Measurements from ENCODE around the gene SH3BP1.

SH3BP1 gene

DNA sequence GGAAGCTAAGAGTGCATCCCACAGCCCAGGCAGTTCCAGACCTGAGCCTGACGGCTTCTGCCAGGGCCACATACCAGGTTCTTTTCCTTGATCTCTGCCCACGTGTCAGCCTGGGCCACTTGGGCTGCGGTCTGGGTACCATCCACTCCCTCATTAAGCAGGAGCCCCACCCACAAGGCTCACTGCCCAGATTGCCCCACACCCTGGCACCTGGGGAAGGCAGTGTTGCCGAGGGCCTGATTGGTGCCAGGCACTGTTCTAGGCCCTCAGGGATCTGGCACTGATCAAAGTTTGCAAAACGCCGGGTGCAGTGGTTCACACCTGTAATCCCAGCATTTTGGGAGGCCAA is 15.5 kb upstream of the SH3BP1 start:
- DNase-seq = no peak
- no peak for TF ChIP-seq GATA1 (IDR thresholded peaks at IDR 0.05; ENCODE audit: low read depth, low read length)
- TF ChIP-seq POLR2A (IDR thresholded peaks at IDR 0.05; ENCODE audit: low read length) = no peak

DNA sequence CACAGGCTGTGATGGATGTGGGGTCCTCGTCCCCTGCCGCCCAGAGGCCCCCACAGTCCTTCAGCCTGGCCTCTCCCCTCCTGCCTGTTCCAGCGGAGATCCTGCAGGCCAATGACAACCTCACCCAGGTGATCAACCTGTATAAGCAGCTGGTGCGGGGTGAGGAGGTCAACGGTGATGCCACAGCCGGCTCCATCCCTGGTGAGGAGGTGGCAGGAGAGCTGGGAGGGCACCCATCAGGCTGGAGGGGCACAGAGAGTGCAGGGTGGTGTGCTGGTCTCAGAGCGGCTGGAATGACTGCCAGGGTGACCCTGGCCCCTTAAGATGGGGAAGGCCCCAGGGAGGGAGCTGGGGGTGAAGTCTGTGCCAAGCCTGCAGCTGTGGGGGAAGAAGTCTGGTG is 14.6 kb upstream of the SH3BP1 start:
- TF ChIP-seq GATA1 (IDR thresholded peaks at IDR 0.05; ENCODE audit: low read depth, low read length) (no peak), POLR2A (IDR thresholded peaks at IDR 0.05; ENCODE audit: low read length) (no peak)
- DNase-seq = no peak

GRCh38 chr22:37625737-37626136 is 13.7 kb upstream of the SH3BP1 start:
- no peak for TF ChIP-seq POLR2A (IDR thresholded peaks at IDR 0.05; ENCODE audit: low read length)
- no peak for TF ChIP-seq GATA1 (IDR thresholded peaks at IDR 0.05; ENCODE audit: low read depth, low read length)
- DNase-seq = no peak

DNA sequence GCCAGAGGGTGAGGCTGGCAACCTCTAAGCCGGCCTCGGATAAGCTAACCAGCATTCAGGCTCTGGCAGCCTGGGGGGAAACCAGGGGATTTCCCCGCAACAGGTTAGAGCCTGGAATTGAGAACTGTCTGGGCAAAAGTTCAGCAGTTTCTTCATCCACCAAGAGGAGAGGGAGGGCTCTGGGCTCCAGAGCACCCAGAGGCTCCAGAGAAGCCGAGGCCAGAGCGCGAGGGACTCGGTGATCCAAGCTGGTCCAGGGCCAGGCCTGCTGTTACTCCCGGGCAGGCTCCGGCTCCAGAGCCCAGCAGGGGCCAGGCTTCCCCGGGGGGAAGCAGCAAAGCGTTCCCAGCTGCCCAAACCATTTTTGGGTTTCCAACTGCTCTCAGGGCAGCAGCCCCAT is 13.3 kb upstream of the SH3BP1 start:
- DNase-seq = no peak
- TF ChIP-seq POLR2A (IDR thresholded peaks at IDR 0.05; ENCODE audit: low read length) = no peak
- TF ChIP-seq GATA1 (IDR thresholded peaks at IDR 0.05; ENCODE audit: low read depth, low read length) = no peak

DNA sequence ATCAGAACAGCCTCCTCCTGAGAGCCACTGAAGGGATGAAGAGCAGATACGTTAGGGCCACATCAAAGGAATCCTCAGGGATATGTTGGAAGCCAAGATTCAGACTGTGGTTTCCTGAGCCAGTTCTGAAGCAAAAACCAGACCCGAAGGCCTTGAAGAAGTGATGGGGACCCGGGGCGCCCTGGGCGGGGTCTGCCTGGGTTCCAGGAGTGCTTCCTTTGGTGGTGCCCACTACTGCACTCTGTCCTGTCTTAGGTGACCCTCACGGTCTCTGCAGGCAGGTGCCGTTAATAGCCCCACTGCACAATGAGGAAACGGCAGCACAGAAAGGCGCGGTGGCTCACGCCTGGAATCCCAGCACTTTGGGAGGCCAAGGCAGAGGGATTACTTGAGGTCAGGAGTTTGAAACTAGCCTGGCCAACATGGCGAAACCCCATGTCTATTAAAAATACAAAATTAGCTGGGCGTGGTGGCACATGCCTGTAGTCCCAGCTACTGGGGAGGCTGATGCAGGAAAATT is 12.9 kb upstream of the SH3BP1 start:
- TF ChIP-seq GATA1 (IDR thresholded peaks at IDR 0.05; ENCODE audit: low read depth, low read length) (no peak), POLR2A (IDR thresholded peaks at IDR 0.05; ENCODE audit: low read length) (no peak)
- no peak for DNase-seq

DNA sequence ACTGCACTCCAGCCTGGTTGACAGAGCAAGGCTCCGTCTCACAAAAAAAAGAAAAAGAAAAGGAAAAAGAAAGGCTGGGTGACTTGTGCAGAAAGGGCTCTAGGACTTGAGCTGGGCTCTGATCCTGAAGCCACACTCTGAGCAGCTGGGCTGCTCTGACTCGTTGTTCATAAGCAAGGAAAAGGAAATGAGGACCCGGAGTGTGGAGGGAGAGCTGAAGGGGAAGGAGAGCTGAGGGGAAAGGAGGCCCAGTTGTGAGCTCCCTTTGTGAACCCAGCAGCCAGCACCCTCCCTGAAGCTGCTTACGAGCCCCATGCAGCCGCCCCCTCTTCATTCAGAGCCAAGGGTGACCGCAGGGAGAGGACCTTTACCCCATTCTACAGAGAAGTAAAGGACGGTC is 12.3 kb upstream of the SH3BP1 start:
- no peak for DNase-seq
- TF ChIP-seq POLR2A (IDR thresholded peaks at IDR 0.05; ENCODE audit: low read length) (no peak), GATA1 (IDR thresholded peaks at IDR 0.05; ENCODE audit: low read depth, low read length) (no peak)

GRCh38 chr22:37627545-37627944 is 11.9 kb upstream of the SH3BP1 start:
- TF ChIP-seq POLR2A (IDR thresholded peaks at IDR 0.05; ENCODE audit: low read length) = no peak
- DNase-seq = no peak

DNA sequence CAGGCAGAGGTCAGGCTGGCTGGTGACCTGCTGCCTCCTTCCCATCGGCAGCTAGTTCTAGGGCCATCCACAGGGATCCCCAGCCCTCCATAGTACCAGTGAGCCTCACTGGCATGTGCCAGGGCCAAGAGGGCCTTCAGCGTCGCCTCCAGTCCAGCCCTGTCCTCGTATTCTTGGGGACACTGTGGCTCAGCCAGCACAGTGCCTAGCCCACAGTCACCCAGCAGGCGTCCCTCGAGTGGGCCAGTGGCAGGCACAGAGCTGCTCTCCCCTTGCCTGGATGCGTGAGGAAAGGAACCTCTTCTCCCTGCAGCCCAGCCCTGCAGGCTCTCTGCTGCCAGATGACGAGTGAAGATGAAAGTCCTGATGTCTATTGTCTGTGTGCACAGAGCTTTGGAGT is 10.6 kb upstream of the SH3BP1 start:
- no peak for DNase-seq
- TF ChIP-seq GATA1 (IDR thresholded peaks at IDR 0.05; ENCODE audit: low read depth, low read length) = no peak
- TF ChIP-seq POLR2A (IDR thresholded peaks at IDR 0.05; ENCODE audit: low read length) = no peak

DNA sequence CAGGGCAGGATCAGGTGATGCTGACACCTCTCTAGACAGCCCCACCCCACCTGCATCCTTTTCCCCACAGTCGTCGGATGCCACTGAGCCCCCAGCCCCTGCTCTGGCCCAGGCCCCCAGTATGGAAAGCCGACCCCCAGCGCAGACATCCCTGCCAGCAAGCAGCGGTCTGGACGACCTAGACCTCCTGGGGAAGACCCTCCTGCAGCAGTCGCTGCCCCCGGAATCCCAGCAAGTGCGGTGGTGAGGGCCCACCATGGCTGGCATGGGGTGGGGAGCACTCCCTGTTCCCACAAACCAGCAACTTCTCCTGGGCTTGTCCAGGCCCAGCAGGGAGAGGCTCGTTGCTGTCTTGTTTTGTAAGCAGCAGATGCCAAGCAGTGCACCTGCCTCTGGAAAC is 9.5 kb upstream of the SH3BP1 start:
- TF ChIP-seq POLR2A (IDR thresholded peaks at IDR 0.05; ENCODE audit: low read length) (no peak), GATA1 (IDR thresholded peaks at IDR 0.05; ENCODE audit: low read depth, low read length) (no peak)
- DNase-seq = no peak

DNA sequence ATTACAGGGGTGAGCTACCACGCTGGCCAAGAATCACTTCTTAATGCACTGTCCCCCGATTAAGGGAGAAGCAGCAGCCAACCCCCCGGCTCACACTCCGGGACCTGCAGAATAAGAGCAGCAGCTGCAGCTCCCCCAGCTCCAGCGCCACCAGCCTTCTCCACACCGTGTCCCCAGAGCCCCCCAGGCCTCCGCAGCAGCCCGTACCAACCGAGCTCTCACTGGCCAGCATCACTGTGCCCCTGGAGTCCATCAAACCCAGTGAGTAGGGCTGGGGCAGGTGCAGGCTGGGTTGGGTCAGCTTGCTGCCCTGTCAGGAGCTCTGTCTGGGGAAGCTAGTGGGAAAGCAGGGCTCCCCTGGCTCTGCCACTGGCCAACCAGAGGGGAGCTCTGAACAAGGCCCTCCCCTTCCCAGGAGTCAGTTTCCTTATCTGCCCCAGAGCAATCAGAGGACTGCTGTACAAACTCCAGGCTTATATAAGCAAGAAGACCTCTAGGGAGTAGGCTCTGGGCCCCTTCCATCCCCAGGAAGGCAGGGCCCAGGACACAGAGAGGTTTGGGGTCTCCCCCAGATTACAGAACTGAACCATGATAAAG is 8.5 kb upstream of the SH3BP1 start:
- TF ChIP-seq POLR2A (IDR thresholded peaks at IDR 0.05; ENCODE audit: low read length) = no peak

GRCh38 chr22:37631448-37632173 is 7.9 kb upstream of the SH3BP1 start:
- TF ChIP-seq GATA1 (IDR thresholded peaks at IDR 0.05; ENCODE audit: low read depth, low read length) = no peak
- no peak for TF ChIP-seq POLR2A (IDR thresholded peaks at IDR 0.05; ENCODE audit: low read length)
- no peak for DNase-seq

More for the DNA sequence above, 8.5 kb upstream of the SH3BP1 start:
- peak in 1 of 2 experiments; percentile 24 for DNase-seq

DNA sequence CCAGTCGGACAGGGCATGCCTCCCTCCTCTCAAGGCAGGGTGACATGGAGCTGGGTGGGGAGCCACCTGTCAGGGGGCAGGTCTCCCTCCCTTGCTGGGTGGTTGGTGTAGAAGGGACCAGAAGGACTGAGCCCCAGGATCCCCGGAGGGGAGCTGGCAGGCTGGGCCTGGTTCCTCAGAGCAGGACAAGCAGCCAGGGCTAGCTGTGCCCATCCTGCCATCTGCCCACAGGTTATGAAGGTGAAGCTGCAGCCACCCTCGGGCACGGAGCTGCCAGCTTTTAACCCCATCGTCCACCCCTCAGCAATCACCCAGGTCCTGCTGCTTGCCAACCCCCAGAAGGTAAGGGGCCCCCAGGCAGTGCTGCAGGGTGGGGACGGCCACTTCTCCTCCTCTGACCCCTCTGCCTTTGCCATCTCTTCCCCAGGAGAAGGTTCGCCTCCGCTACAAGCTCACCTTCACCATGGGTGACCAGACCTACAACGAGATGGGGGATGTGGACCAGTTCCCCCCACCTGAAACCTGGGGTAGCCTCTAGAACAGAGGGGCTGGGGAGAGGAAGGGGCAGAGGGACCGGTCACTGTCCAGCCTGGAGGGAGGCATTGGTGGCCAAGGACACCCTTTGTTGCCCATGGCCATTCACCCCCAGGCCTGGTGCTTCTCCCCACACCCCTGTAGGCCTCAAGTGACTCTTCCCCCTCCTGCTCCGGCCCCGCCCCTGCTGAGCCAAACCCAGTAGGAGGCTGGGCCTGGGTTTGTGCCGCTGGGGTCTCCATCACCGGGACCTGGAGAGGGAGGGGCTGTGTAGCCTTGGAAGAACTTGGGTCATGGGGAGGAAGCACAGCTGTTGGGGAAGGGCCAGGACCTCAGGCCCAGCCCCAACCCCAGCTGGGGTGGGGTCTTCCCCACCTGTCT is 7.0 kb upstream of the SH3BP1 start:
- DNase-seq = peak in 1 of 2 experiments; percentile 28
- TF ChIP-seq POLR2A (IDR thresholded peaks at IDR 0.05; ENCODE audit: low read length) (no peak), GATA1 (IDR thresholded peaks at IDR 0.05; ENCODE audit: low read depth, low read length) (no peak)

DNA sequence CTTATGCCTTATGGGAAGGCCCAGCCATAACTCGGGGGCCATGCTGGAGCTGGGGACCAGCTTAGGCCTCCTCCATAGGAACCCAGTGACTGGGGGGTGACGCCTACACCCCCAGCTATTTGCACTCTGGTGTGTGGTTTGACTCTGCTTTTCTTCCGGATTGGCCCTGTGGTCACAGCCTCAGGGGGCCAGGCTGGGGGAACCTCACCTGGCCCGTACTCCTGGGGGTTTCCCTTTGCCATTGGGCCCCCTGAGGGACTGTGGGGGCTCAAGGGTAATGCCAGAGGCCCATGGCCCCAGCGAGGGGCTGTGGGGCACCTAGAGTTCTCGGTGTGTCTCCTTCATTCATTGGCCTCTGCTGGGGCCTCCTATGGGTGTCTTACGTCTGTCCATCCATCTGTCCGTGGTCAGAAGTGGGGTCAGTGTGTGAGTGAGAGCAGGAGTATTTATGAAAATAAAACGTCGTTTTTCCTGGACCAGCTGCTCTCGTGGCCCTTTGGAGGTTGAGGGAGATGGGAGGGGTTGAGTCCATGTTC is 6.3 kb upstream of the SH3BP1 start:
- TF ChIP-seq GATA1 (IDR thresholded peaks at IDR 0.05; ENCODE audit: low read depth, low read length) = no peak
- TF ChIP-seq POLR2A (IDR thresholded peaks at IDR 0.05; ENCODE audit: low read length) = no peak
- DNase-seq = no peak
